Liver (tissue), 9 donors: ENCODE data around the gene GBA2. TPM values are rescaled to one million over a fixed set of nuclear protein-coding genes. Genes with fewer than 3 reads are reported as not detected.

ENCODE experiments used
- DNase-seq: peaks from one replicate; pipeline ENCODE4 v3.0.0-alpha.2; 2017; ENCODE audit warnings: low spot score
- H3K27ac ChIP-seq, 2 donors: one replicate each; pipeline ENCODE4 v1.7.0; 2013; ENCODE audit warnings: inconsistent platforms in 2 of 2, low read length in 2 of 2, control low read depth in 1 of 2, low read depth in 1 of 2, mild to moderate bottlenecking in 1 of 2
- H3K27me3 ChIP-seq, 4 donors: one replicate each; pipeline versions ENCODE4 v1.6.1 to v1.7.0; 2013; ENCODE audit warnings: low read length in 3 of 4, inconsistent platforms in 1 of 4, mild to moderate bottlenecking in 1 of 4, moderate library complexity in 1 of 4; ENCODE audit not compliant: control insufficient read depth in 4 of 4, insufficient read depth in 4 of 4
- H3K36me3 ChIP-seq, 4 donors: one replicate each; pipeline versions ENCODE4 v1.6.1 to v1.7.0; 2013; ENCODE audit warnings: low read length in 3 of 4, mild to moderate bottlenecking in 3 of 4, low read depth in 1 of 4, moderate library complexity in 1 of 4; ENCODE audit not compliant: control insufficient read depth in 4 of 4, insufficient read depth in 3 of 4
- H3K4me1 ChIP-seq, 4 donors: one replicate each; pipeline versions ENCODE4 v1.6.1 to v1.7.0; 2013; ENCODE audit warnings: low read length in 3 of 4, mild to moderate bottlenecking in 3 of 4, moderate library complexity in 1 of 4; ENCODE audit not compliant: control insufficient read depth in 4 of 4, insufficient read depth in 4 of 4
- H3K4me3 ChIP-seq, 3 donors: one replicate each; pipeline versions ENCODE4 v1.6.1 to v1.7.0; 2013; ENCODE audit warnings: low read length in 3 of 3, control low read depth in 1 of 3, low read depth in 1 of 3, mild to moderate bottlenecking in 1 of 3
- H3K9ac ChIP-seq, 2 donors: one replicate each; pipeline ENCODE4 v1.7.0; 2013; ENCODE audit warnings: low read length in 2 of 2, mild to moderate bottlenecking in 2 of 2, moderate library complexity in 2 of 2, control low read depth in 1 of 2, low read depth in 1 of 2
- H3K9me3 ChIP-seq, 4 donors: one replicate each; pipeline versions ENCODE4 v1.6.1 to v1.7.0; 2013; ENCODE audit warnings: low read length in 3 of 4; ENCODE audit not compliant: control insufficient read depth in 4 of 4
- EGR1 ChIP-seq, 2 donors: IDR thresholded peaks; 2 replicates each; pipeline ENCODE4 v1.6.1; 2016 to 2018; ENCODE audit warnings: antibody characterized with exemption in 2 of 2, low read depth in 2 of 2
- FOXA1 ChIP-seq: IDR thresholded peaks from 2 replicates; pipeline ENCODE4 v1.6.1; 2016; ENCODE audit warnings: antibody characterized with exemption
- FOXA2 ChIP-seq: IDR thresholded peaks from 2 replicates; pipeline ENCODE4 v1.6.1; 2016; ENCODE audit warnings: antibody characterized with exemption
- GABPA ChIP-seq, 2 donors: IDR thresholded peaks in 1 of 2; conservative IDR thresholded peaks in 1 of 2; 2 replicates each; pipeline ENCODE4 v1.6.1; 2016; ENCODE audit warnings: antibody characterized with exemption in 2 of 2, mild to moderate bottlenecking in 1 of 2, moderate library complexity in 1 of 2
- HNF4A ChIP-seq, 2 donors: conservative IDR thresholded peaks; 2 replicates each; pipeline ENCODE4 v1.6.1; 2016; ENCODE audit warnings: antibody characterized with exemption in 2 of 2, mild to moderate bottlenecking in 2 of 2
- HNF4G ChIP-seq: IDR thresholded peaks from 2 replicates; pipeline ENCODE4 v1.6.1; 2016; ENCODE audit warnings: antibody characterized with exemption
- NR2F2 ChIP-seq: IDR thresholded peaks from 2 replicates; pipeline ENCODE4 v1.6.1; 2016; ENCODE audit warnings: antibody characterized with exemption
- RAD21 ChIP-seq, 2 donors: IDR thresholded peaks; 2 replicates each; pipeline ENCODE4 v1.6.1; 2016; ENCODE audit warnings: antibody characterized with exemption in 2 of 2, mild to moderate bottlenecking in 2 of 2
- RXRA ChIP-seq, 2 donors: IDR thresholded peaks; 2 replicates each; pipeline ENCODE4 v1.6.1; 2017 to 2018; ENCODE audit warnings: antibody characterized with exemption in 2 of 2, mild to moderate bottlenecking in 1 of 2
- SP1 ChIP-seq: IDR thresholded peaks from 2 replicates; pipeline ENCODE4 v1.6.1; 2018; ENCODE audit warnings: antibody characterized with exemption, mild to moderate bottlenecking
- YY1 ChIP-seq: IDR thresholded peaks from 2 replicates; pipeline ENCODE4 v1.6.1; 2016; ENCODE audit warnings: antibody characterized with exemption, mild to moderate bottlenecking
- WGBS: extraction: QIAGEN DNeasy Blood & Tissue Kit; methylation state at CpG from one replicate; pipeline ENCODE4 v1.1.7; 2013; 5-methylcytosine and 5-hydroxymethylcytosine counted together
- polyA plus RNA-seq, 2 donors: library from polyadenylated mRNA; stranded (reverse) in 1 of 2; unstranded in 1 of 2; fragments of 200-250 nt in 1 of 2; fragments of >200 nt in 1 of 2; fragmentation: Nextera tagmentation in 1 of 2; extraction: Ambion mirVana in 1 of 2; gene quantifications; one replicate each; pipeline versions ENCODE4 v1.2.1 to v1.2.3, GENCODE V29; 2013 to 2015
- total RNA-seq, 2 donors: library from RNA; depleted of rRNA; stranded (reverse); fragments of >200 nt; gene quantifications; one replicate each; pipeline ENCODE4 v1.2.3, GENCODE V29; 2014
- TF ChIP-seq, protein P1 (sequence below): fragments of 150-350 bp; IDR thresholded peaks from 2 replicates; pipeline ENCODE4 v1.5.1; 2017; ENCODE audit warnings: improper control_type of control experiment, low read depth, low read length; ENCODE audit not compliant: missing input control
- TF ChIP-seq, protein P2 (sequence below): IDR thresholded peaks from 2 replicates; pipeline ENCODE4 v1.6.1; 2016; ENCODE audit warnings: antibody characterized with exemption
- TF ChIP-seq, protein P3 (sequence below): IDR thresholded peaks from 2 replicates; pipeline ENCODE4 v1.6.1; 2016; ENCODE audit warnings: antibody characterized with exemption
- TF ChIP-seq, protein P4 (sequence below): IDR thresholded peaks from 2 replicates; pipeline ENCODE4 v1.6.1; 2016; ENCODE audit warnings: antibody characterized with exemption, mild to moderate bottlenecking
- TF ChIP-seq, protein P5 (sequence below): IDR thresholded peaks from 2 replicates; pipeline ENCODE4 v1.6.1; 2016; ENCODE audit warnings: antibody characterized with exemption
- donor health status: healthy.
- donor health status: healthy.
- donor health status: healthy.
- donor health status: healthy.
- donor health status: healthy.

Gene GBA2
- total and polyA plus RNA-seq, 4 donors, result 24.1 to 65.3 (median 25.8) TPM

DNA sequence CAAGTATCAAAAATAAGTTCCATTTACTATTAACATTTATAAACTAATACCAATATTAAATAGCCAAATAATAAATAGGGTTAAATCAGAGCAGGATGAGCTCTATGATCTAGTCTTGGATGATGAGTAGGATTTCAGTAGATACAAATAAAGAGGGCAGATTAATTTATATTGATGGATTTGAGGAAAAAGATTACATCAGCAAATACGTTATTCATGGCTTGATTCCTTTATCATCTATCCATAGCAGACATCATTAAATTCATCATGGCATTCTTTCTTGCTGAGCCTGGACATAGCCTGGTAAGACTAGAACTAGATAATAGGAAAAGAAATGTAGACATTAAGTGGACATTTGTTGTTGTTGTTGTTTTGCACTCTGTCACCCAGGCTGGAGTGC, 18.4 kb upstream of the GBA2 start:
- Histone ChIP-seq H3K9me3 (no peaks in the 10 kb centered on the region), H3K27me3 (no peaks in the 10 kb centered on the region), H3K4me1 (peaks cover 2 to 22% (median 17%) of the 10 kb centered on the region in 4 donors), H3K4me3 (no peak overlapping the region), H3K27ac (no peak overlapping the region), H3K36me3 (no peaks in the 10 kb centered on the region), H3K9ac (no peak overlapping the region)
- TF ChIP-seq, protein P1, sequence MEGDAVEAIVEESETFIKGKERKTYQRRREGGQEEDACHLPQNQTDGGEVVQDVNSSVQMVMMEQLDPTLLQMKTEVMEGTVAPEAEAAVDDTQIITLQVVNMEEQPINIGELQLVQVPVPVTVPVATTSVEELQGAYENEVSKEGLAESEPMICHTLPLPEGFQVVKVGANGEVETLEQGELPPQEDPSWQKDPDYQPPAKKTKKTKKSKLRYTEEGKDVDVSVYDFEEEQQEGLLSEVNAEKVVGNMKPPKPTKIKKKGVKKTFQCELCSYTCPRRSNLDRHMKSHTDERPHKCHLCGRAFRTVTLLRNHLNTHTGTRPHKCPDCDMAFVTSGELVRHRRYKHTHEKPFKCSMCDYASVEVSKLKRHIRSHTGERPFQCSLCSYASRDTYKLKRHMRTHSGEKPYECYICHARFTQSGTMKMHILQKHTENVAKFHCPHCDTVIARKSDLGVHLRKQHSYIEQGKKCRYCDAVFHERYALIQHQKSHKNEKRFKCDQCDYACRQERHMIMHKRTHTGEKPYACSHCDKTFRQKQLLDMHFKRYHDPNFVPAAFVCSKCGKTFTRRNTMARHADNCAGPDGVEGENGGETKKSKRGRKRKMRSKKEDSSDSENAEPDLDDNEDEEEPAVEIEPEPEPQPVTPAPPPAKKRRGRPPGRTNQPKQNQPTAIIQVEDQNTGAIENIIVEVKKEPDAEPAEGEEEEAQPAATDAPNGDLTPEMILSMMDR, result no peak
- TF ChIP-seq FOXA1 (no peak), HNF4A (conservative IDR thresholded peaks at IDR 0.05) (no peak), HNF4G (no peak), GABPA (IDR thresholded peaks at IDR 0.05 in 1 of 2, conservative IDR thresholded peaks at IDR 0.05 in 1 of 2) (no peak), YY1 (no peak)
- TF ChIP-seq, protein P2, sequence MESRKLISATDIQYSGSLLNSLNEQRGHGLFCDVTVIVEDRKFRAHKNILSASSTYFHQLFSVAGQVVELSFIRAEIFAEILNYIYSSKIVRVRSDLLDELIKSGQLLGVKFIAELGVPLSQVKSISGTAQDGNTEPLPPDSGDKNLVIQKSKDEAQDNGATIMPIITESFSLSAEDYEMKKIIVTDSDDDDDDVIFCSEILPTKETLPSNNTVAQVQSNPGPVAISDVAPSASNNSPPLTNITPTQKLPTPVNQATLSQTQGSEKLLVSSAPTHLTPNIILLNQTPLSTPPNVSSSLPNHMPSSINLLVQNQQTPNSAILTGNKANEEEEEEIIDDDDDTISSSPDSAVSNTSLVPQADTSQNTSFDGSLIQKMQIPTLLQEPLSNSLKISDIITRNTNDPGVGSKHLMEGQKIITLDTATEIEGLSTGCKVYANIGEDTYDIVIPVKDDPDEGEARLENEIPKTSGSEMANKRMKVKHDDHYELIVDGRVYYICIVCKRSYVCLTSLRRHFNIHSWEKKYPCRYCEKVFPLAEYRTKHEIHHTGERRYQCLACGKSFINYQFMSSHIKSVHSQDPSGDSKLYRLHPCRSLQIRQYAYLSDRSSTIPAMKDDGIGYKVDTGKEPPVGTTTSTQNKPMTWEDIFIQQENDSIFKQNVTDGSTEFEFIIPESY, result no peak
- TF ChIP-seq, protein P3, sequence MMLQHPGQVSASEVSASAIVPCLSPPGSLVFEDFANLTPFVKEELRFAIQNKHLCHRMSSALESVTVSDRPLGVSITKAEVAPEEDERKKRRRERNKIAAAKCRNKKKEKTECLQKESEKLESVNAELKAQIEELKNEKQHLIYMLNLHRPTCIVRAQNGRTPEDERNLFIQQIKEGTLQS, result no peak
- 95% methylated on average over 1 of the region's 1 CpG for WGBS
- no peak for DNase-seq

DNA sequence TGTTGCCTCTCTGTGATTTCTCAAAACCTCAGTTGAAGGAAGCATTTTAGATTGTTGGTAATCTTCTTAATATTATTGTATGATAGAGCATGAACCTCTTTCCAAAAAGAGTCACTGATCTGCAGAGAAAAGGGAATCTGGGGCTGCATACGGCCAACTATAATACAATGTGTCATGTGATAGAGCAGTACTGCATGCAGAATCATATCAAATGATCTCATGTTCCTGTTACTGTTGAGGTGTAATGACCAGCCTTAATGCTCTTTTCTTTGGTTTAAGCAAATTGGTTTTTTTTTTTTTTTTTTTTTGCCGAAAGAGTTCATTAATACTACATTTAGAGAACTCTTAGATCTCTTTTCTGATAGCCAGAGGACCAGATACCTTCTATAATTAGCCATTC, 18.0 kb upstream of the GBA2 start:
- 91% methylated on average over 2 of the region's 2 CpGs for whole genome bisulfite sequencing
- Histone ChIP-seq H3K9me3 (no peaks in the 10 kb centered on the region), H3K27me3 (no peaks in the 10 kb centered on the region), H3K36me3 (no peaks in the 10 kb centered on the region), H3K9ac (no peak overlapping the region), H3K27ac (no peak overlapping the region), H3K4me1 (peaks cover 2 to 20% (median 17%) of the 10 kb centered on the region in 4 donors), H3K4me3 (no peak overlapping the region)
- no peak for TF ChIP-seq RXRA (IDR thresholded peaks at IDR 0.05)
- TF ChIP-seq, protein P1, result no peak
- no peak for TF ChIP-seq EGR1 (IDR thresholded peaks at IDR 0.05; ENCODE audit: low read depth in 2 of 2)
- TF ChIP-seq, protein P3, result no peak
- TF ChIP-seq, protein P4, sequence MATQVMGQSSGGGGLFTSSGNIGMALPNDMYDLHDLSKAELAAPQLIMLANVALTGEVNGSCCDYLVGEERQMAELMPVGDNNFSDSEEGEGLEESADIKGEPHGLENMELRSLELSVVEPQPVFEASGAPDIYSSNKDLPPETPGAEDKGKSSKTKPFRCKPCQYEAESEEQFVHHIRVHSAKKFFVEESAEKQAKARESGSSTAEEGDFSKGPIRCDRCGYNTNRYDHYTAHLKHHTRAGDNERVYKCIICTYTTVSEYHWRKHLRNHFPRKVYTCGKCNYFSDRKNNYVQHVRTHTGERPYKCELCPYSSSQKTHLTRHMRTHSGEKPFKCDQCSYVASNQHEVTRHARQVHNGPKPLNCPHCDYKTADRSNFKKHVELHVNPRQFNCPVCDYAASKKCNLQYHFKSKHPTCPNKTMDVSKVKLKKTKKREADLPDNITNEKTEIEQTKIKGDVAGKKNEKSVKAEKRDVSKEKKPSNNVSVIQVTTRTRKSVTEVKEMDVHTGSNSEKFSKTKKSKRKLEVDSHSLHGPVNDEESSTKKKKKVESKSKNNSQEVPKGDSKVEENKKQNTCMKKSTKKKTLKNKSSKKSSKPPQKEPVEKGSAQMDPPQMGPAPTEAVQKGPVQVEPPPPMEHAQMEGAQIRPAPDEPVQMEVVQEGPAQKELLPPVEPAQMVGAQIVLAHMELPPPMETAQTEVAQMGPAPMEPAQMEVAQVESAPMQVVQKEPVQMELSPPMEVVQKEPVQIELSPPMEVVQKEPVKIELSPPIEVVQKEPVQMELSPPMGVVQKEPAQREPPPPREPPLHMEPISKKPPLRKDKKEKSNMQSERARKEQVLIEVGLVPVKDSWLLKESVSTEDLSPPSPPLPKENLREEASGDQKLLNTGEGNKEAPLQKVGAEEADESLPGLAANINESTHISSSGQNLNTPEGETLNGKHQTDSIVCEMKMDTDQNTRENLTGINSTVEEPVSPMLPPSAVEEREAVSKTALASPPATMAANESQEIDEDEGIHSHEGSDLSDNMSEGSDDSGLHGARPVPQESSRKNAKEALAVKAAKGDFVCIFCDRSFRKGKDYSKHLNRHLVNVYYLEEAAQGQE, result no peak
- TF ChIP-seq SP1, result no peak
- no peak for TF ChIP-seq RAD21 (IDR thresholded peaks at IDR 0.05)
- TF ChIP-seq HNF4A (conservative IDR thresholded peaks at IDR 0.05), result no peak
- no peak for TF ChIP-seq FOXA1
- no peak for TF ChIP-seq HNF4G
- TF ChIP-seq GABPA (IDR thresholded peaks at IDR 0.05 in 1 of 2, conservative IDR thresholded peaks at IDR 0.05 in 1 of 2), result no peak
- TF ChIP-seq YY1, result no peak
- TF ChIP-seq NR2F2, result no peak
- TF ChIP-seq FOXA2, result no peak
- TF ChIP-seq, protein P5, sequence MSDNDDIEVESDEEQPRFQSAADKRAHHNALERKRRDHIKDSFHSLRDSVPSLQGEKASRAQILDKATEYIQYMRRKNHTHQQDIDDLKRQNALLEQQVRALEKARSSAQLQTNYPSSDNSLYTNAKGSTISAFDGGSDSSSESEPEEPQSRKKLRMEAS, result no peak
- no peak for DNase-seq
